Esophagus muscularis mucosa (tissue), 4 donors: Measurements from ENCODE around the gene MRC2. TPM values are rescaled to one million over a fixed set of nuclear protein-coding genes. Genes with fewer than 3 reads are reported as not detected.

ENCODE experiments used
- DNase-seq: peaks from one replicate; pipeline ENCODE4 v3.0.0-alpha.2; 2017; ENCODE audit errors: extremely low spot score
- H3K27ac ChIP-seq, 4 donors: fragments of 200-600 bp; sonication (generic); replicated peaks in 1 of 4; 1 replicate in 3 of 4; 2 replicates in 1 of 4; pipeline ENCODE4 v1.5.1; 2016 to 2019; ENCODE audit warnings: mild to moderate bottlenecking in 1 of 4
- H3K27me3 ChIP-seq, 4 donors: fragments of 200-600 bp; sonication (generic); one replicate each; pipeline versions ENCODE4 v1.5.1 to v1.6.0; 2016 to 2019
- H3K36me3 ChIP-seq, 4 donors: fragments of 200-600 bp; sonication (generic); one replicate each; pipeline ENCODE4 v1.5.1; 2016 to 2019
- H3K4me1 ChIP-seq, 4 donors: fragments of 200-600 bp; sonication (generic); one replicate each; pipeline ENCODE4 v1.5.1; 2016 to 2019
- H3K4me3 ChIP-seq, 4 donors: fragments of 200-600 bp; sonication (generic); 1 replicate in 2 of 4; 2 replicates in 2 of 4; pipeline ENCODE4 v1.5.1; 2016 to 2019; ENCODE audit warnings: mild to moderate bottlenecking in 4 of 4, moderate library complexity in 1 of 4
- H3K9me3 ChIP-seq, 4 donors: fragments of 200-600 bp; sonication (generic); 1 replicate in 3 of 4; 2 replicates in 1 of 4; pipeline ENCODE4 v1.5.1; 2016 to 2019
- CTCF ChIP-seq, 3 experiments: fragments of 200-600 bp in 2 of 3; fragments of 450-650 bp in 1 of 3; sonication (generic) in 2 of 3; IDR thresholded peaks; one replicate each; pipeline ENCODE4 v1.5.1; 2017 to 2019; ENCODE audit warnings: antibody characterized with exemption in 3 of 3, mild to moderate bottlenecking in 2 of 3, moderate library complexity in 1 of 3
- EP300 ChIP-seq: sonication (generic); formaldehyde crosslinking; IDR thresholded peaks from one replicate; pipeline ENCODE4 v1.6.1; 2017; ENCODE audit warnings: antibody characterized with exemption
- POLR2A ChIP-seq: fragments of 450-650 bp; IDR thresholded peaks from one replicate; pipeline ENCODE4 v1.6.1; 2017; ENCODE audit warnings: antibody characterized with exemption, moderate library complexity, mild to moderate bottlenecking, low read depth
- POLR2AphosphoS5 ChIP-seq, 2 donors: sonication (generic); formaldehyde crosslinking; IDR thresholded peaks; one replicate each; pipeline ENCODE4 v1.6.1; 2017; ENCODE audit warnings: antibody characterized with exemption in 2 of 2
- WGBS: methylation state at CpG from one replicate; pipeline ENCODE4 v1.1.5; 2018; 5-methylcytosine and 5-hydroxymethylcytosine counted together
- intact Hi-C: fragments of 100-400 bp; cut with DNase I; formaldehyde crosslinking; loops from one replicate; pipeline ENCODE4 v1.15.1; 2023
- total RNA-seq, 4 donors: library from RNA; depleted of rRNA; stranded (reverse); fragments of >200 nt; gene quantifications; one replicate each; pipeline versions ENCODE4 v1.1.0 to v1.2.1, GENCODE V29; 2016

Gene MRC2
- total RNA-seq, 4 donors from 2014 or later = 31.0 to 57.7 (median 40.4) TPM

- H3K36me3 ChIP-seq = no peaks in the 10 kb centered on the region
- 92% methylated on average over 7 of the region's 7 CpGs for WGBS
- H3K27ac ChIP-seq = peak overlapping the region in 1 of 4 donors; percentile 48
- no peak for TF ChIP-seq POLR2AphosphoS5 (IDR thresholded peaks at IDR 0.05)
- no peak for TF ChIP-seq POLR2A
- TF ChIP-seq CTCF (IDR thresholded peaks at IDR 0.05) = no peak
- TF ChIP-seq EP300 = no peak
- DNase-seq = no peak
- H3K9me3 ChIP-seq = no peaks in the 10 kb centered on the region
- H3K4me1 ChIP-seq = peaks cover 32 to 41% (median 36%) of the 10 kb centered on the region in 4 donors
- no peak overlapping the region for H3K4me3 ChIP-seq
- peaks cover 0 to 26% (median 4%) of the 10 kb centered on the region in 4 donors for H3K27me3 ChIP-seq
- intact Hi-C loops = no loop called here
These were observed 22.1 kb downstream of the MRC2 start for GRCh38 chr17:62649570-62649969.

GRCh38 chr17:62650587-62650986 lies 23.1 kb downstream of the MRC2 start:
- no peak for DNase-seq
- Histone ChIP-seq H3K27ac (no peak overlapping the region), H3K4me3 (no peak overlapping the region), H3K36me3 (no peaks in the 10 kb centered on the region), H3K9me3 (no peaks in the 10 kb centered on the region), H3K4me1 (peaks cover 32 to 43% (median 38%) of the 10 kb centered on the region in 4 donors), H3K27me3 (peaks cover 0 to 26% (median 4%) of the 10 kb centered on the region in 4 donors)
- TF ChIP-seq POLR2AphosphoS5 (IDR thresholded peaks at IDR 0.05) (no peak), CTCF (IDR thresholded peaks at IDR 0.05) (no peak), EP300 (no peak), POLR2A (no peak)
- 96% methylated on average over 6 of the region's 6 CpGs for WGBS
- intact Hi-C loops = no loop called here

- no peaks in the 10 kb centered on the region for H3K9me3 ChIP-seq
- H3K4me1 ChIP-seq = peaks cover 32 to 43% (median 38%) of the 10 kb centered on the region in 4 donors
- 2% methylated on average over 19 of the region's 57 CpGs for WGBS
- DNase-seq = no peak
- peak in 1 of 2 donors; percentile 50 for TF ChIP-seq POLR2AphosphoS5 (IDR thresholded peaks at IDR 0.05)
- TF ChIP-seq POLR2A = no peak
- TF ChIP-seq EP300 = no peak
- no peak for TF ChIP-seq CTCF (IDR thresholded peaks at IDR 0.05)
- H3K27me3 ChIP-seq = peaks cover 0 to 26% (median 4%) of the 10 kb centered on the region in 4 donors
- no peaks in the 10 kb centered on the region for H3K36me3 ChIP-seq
- peak overlapping the region; percentile 52 to 64 (median 54) for H3K4me3 ChIP-seq
- intact Hi-C loops = no loop called here
- peak overlapping the region; percentile 50 to 79 (median 60) for H3K27ac ChIP-seq
These were observed 25.0 kb downstream of the MRC2 start for GRCh38 chr17:62652251-62653001.

- Histone ChIP-seq H3K27ac (peak overlapping the region; percentile 50 to 79 (median 60)), H3K4me3 (peak overlapping the region; percentile 52 to 64 (median 54)), H3K4me1 (peaks cover 30 to 43% (median 35%) of the 10 kb centered on the region in 4 donors), H3K9me3 (no peaks in the 10 kb centered on the region), H3K27me3 (peaks cover 0 to 31% (median 4%) of the 10 kb centered on the region in 4 donors), H3K36me3 (no peaks in the 10 kb centered on the region)
- TF ChIP-seq CTCF (IDR thresholded peaks at IDR 0.05) (no peak), POLR2AphosphoS5 (IDR thresholded peaks at IDR 0.05) (no peak), POLR2A (no peak), EP300 (no peak)
- 13% methylated on average over 18 of the region's 30 CpGs for WGBS
- intact Hi-C loops = no loop called here
- no peak for DNase-seq
These were observed 25.7 kb downstream of the MRC2 start for GRCh38 chr17:62653002-62653825.
